Measurements from ENCODE around the gene ZNF382.

The ZNF382 gene

DNA sequence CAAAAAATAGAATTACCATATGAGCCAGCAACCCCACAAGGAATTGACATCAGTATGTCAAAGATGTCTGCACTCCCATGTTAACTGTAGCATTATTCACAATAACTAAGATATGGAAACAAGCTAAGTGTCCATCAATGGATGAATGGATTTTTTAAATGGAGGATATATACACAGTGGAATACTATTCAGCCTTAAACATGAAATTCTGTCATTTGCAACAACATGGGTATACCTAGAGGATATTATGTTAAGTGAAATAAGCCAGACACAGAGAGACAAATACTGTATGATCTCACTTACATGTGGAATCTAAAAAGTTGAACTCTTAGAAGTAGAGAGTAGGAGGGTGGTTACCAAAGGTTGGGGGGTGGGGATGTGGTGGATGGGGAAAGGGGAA, 74.3 kb downstream of the ZNF382 start:
- DNase-seq (ENCODE audit: low read depth in 2 of 2), result no peak

Data from stimulated activated CD8-positive, alpha-beta memory T cell treated with anti-CD3 and anti-CD28 coated beads, Interleukin-2, amount 100 ng/mL, for 48 hours (primary cell).